CMK (cell line): ENCODE measurements around the gene RNF4.
A peak's percentile ranks its signal among the peaks of the same experiment; 100 is the strongest.
"Not testable (repeated sequence)": the region's sequence is repeated elsewhere in the genome, so short reads cannot be mapped to it uniquely, and the experiment has no call there.

ENCODE experiments used
- DNase-seq: peaks from one replicate; pipeline ENCODE4 v3.0.0-alpha.2; 2010; ENCODE audit warnings: low read depth

Gene RNF4

DNA sequence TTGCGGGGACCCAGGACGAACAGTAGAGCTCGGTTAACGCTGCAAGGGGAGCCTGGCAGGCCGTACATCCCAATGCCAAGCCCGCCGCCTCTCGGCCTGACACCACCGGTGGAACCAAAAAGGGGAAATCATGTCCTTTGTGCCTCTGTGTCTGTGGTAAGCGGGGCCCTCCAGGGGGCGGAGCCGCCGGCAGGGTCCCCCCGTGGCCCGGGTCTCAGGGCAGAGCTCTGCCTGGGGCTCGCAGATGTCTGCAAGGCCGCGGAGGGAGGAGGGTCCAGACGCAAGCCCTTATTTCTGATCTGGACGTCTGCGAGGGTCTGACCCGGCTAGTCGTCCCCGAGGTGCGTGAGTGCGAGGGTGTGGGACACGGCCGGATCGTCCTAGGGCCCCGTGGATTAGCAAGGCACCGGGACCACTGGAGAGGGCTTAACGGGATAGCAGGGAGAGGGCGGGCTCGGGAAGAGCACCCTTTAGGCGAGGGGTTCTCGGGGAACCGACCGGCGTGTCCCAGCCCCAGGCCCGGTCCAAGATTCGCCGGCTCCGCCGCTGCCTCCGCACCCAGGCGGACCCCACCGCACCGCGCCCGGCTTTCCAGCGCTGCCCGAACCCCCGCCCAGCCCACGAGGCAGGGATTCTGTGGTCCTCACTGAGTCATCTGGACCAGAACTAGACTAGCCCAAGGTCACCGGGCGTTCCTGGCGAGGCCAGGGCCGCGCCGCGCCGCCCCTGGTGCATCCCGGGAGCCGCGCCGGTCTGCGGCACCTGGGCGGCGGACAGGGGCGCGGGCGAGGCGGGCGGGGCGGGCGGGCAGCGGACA lies 66.7 kb downstream of the RNF4 start:
- peak; percentile 46 for DNase-seq

DNA sequence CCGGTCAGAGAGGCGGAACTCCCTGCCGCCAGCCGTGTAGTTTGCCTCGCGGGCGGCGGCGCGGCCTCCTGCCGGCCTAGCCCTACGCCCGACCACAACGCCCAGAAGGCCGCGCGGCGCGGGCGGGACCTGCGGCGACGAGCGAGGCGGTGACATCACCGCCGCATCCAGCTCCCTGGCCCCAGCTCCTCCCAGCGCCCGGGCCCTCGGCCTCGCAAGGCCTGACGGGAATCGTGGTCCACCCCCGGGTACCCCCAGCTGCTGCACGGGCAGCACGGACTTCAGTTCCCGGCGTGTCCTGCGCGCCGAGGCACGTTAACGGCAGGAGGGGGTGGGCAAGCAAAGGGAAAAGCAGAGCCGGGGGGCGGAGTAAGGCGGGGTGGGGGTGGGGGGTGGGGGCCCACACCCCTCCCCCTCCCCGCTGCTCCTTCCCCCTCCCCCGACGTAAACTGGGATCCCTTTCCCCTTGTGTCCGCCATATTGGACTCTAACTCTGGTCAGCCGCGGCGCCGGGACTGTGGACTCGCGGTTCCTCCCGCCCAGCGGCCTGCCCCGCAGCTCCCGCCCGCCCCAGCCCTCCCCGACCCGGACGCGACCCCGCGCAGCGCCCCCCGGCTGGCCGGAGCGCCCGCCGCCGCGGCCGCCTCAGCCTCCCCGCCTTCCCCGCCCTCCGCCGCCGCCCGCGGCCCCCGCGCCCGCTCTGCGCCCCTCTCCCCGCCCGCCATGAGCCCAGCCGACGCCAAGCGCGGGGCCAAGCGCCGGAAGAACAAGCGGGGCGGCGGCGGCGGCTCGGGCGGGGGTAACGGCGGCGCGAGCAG lies 67.5 kb downstream of the RNF4 start, which contains the start of gene FAM193A:
FAM193A (plus strand) TSS at position 455 of the 818 bp plus-strand sequence; CDS start at position 724, 269 bp downstream.
- DNase-seq: peak; percentile 97

DNA sequence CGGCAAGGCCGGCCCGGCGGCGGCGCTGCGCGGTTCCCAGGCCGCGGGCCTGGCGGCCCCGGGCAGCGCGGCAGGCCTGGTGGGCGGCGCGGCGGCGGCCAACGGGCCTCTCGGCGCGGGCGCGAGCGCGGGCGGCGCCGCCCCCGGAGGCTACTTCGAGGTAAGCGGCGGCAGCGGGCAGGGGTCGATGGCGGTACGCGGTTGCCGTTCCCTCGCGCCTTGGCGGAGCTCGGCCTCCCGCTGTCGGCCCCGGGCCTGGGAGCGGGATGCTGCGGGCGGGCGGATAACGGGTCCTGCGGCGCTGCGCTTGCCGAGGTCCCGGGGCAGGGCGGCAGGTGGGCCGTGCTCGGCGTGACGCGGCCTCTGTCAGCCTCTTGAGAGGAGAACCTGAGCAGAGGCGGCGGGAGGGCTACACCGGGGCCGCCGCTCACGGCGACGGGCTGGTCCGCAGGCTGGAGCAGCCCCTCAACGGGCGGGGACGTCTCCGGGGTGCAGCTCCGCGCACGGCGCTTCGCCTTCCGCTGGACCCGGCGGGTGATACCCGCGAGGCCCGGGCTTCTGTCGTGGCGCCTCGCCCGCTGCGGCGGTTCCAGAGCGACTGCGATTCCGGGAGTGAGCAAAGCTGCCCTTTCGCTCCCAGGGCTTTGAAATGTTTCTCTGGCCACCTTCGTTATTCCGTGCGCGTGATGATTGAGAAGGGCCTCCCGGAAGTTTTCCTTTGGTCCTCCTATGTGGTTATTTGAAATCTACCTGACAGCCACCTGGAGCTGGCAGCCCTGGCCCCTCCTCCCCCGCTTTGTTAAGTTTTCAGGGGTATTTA lies 68.3 kb downstream of the RNF4 start:
- DNase-seq: peak; percentile 15

DNA sequence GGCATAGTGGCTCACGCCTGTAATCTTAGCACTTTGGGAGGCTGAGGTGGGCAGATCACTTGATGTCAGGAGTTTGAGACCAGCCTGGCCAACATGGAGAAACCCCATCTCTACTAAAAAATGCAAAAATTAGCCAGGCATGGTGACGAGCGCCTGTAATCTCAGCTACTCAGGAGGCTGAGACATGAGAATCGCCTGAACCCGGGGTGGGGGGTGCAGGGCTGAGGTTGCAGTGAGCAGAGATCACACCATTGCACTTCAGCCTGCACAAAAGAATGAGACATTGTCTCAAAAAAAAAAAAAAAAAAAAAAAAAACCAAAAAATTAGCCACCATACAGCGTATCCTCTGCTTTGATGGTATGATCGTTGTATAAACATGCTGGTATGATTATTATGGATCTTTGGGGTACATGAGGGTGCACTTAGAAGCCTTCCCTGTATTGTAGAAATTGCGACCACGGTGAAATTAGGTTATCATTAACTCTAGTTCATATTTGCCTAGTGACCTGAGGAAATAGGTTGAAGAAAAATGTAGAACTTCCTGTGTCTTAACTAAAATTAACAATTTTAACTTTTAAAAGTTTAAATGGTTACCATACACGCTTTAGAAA lies 74.8 kb downstream of the RNF4 start:
- DNase-seq: not testable (repeated sequence)

DNA sequence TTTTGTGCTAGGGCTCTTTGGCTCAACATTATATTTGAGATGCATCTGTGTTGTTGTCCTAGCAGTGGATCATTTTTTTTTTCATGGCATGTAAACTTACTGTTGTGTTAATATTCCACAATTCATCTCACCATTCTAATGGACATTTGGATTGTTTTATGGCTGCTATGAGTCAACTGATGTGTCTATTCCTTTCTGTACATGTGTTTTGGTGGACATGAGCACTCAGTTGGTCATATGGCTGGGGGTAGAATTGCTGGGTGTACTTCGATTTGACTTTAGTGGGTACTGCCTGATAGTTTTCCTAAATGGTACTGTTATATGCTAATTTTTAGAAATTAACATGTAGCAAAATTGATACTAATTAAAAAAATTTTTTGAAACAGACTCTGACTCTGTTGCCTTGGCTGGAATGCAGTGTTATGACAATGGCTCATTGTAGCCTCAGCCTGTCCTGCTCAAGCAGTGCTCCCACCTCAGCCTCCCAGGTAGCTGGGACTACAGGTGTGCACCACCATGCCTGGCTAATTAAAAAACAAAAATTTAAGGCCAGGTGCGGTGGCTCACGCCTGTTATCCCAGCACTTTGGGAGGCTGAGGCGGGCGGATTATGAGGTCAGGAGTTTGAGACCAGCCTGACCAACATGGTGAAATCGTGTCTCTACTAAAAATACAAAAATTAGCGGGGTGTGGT lies 76.6 kb downstream of the RNF4 start:
- DNase-seq: no peak

DNA sequence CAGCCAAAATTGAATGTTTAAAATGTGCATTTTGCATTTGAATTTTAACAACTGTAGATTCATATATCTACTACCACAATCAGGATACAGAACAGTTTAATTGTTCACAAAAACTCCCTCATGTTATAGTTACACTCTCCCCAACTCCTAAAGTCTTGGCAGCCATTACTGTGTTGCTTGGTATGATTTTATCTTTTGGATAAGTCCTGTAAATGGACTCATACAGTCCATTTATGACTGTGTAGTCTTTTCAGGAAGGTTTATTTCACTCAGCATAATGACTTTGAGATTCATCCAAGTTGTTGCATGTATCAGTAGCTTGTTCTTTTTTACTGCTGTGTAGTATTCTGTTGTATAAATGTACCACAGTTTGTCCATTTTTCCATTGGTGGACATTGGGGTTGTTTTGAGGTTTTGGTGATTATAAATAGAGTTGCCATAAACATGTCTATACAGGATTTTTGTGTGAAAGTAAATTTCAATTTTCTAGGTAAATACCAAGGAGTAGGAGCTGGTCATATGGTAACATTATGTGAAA lies 77.4 kb downstream of the RNF4 start:
- DNase-seq: no peak

DNA sequence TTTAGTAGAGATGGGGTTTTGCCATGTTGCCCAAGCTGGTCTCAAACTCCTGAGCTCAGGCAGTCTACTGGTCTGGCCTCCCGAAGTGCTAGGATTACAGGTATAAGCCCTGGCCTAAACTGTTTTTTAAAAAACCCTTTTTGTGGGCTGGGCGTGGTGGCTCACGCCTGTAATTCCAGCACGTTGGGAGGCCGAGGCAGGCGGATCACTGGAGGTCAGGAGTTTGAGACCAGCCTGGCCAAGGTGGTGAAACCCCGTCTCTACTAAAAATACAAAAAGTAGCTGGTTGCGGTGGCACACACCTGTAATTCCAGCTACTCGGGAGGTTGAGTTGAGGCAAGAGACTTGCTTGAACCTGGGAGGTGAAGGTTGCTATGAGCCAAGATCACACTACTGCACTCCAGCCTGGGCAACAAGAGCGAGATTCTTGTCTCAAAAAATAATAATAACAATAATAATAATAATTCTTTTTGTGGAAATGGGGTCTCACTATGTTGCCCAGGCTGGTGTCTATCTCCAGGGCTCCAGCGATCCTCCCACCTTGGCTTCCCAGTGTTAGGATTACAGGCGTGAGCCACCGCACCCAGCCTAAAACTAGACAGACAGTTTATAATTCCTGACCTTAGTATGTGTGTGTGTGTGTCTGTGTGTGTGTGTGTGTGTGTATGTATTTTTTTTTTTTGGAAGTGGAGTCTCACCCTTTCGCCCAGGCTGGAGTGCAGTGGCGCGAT lies 78.2 kb downstream of the RNF4 start:
- not testable (repeated sequence) for DNase-seq

DNA sequence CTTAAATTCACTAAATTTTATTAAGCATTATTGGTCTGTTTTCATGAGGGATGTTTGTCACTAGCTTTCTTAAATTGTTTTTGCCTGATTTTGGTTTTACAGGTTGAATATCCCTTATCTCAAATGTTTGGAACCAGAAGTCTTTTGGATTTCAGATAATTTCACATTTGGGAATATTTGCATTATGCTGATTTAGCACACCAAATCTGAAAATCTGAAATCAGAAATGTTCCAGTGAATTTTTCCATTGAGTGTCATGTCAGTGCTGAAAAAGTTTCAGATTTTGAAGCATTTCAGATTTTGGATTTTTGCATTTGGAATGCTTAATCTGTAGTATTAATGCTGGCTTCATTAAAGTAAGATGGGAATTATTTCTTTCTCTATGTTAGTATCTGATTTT lies 82.2 kb downstream of the RNF4 start:
- no peak for DNase-seq

DNA sequence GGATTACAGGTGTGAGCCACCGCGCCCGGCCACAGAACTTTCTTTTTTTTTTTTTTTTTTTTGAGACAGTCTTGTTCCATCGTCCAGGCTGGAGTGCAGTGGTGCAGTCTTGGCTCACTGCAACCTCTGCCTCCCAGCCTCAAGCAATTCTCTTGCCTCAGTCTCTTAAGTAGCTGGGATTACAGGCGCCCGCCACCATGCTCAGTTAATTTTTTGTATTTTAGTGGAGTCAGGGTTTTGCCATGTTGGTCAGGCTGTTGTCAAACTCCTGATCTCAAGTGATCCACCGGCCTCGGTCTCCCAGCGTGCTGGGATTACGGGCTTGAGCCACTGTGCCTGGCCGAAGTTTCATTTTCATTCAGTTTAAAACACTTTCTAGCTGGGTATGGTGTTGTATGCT lies 83.9 kb downstream of the RNF4 start:
- DNase-seq: no peak

DNA sequence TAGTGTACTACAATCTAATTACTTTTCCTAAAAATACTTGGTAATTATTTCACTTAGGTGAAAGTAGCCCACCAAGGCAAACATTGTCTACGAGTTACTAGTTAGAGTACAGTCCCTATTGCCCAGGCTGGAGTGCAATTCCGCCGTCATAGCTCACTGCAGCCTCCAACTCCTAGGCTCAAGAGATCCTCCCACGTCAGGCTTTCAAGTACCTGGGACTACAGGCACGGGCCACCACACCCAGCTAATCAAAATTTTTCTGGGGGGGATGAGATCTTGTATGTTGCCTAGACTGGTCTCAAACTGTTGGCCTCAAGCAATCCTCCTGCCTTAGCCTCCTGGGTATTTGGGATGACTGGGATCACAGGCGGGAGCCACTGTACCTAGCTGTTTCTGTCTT lies 89.4 kb downstream of the RNF4 start:
- no peak for DNase-seq

DNA sequence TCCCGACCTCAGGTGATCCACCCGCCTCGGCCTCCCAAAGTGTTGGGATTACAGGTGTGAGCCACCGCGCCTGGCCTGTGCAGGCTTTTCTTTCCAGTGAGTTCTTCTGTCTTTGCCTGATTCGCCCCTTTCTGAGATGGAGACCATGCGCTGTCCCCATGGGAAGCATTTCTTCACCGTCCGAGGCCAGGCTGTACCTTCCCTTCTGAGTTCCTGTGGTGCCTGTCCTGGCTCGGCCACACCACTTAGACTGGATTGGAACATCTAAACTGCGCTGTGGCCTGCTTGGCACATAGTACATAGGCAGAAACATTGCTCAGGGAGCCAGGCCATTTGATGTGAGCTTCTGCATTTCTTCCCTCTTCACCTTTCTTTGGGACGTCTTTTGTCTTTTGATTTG lies 91.3 kb downstream of the RNF4 start:
- no peak for DNase-seq
